SK-N-SH (cell line): Measurements from ENCODE around the gene ZNF90. TPM values are rescaled to one million over a fixed set of nuclear protein-coding genes. Genes with fewer than 3 reads are reported as not detected.

Experiments
- CTCF ChIA-PET: fragments of 300-600, 350-600 bp; formaldehyde crosslinking; extraction: SDS; loops from one replicate; lab custom pipeline; 2021; lab: Yijun Ruan, JAX
- POLR2A ChIA-PET: fragments of 350-600 bp; sonication (Branson Sonifier 250); formaldehyde crosslinking; extraction: SDS; loops from one replicate; lab custom pipeline; 2020; ENCODE audit warnings: antibody characterized with exemption, inconsistent platforms; lab: Yijun Ruan, JAX
- DNase-seq: peaks from one replicate; pipeline ENCODE4 v3.0.0; 2012
- H2AFZ ChIP-seq: fragments of 200-600 bp; sonication (generic); 2 replicates; pipeline ENCODE4 v1.8.1; 2016; ENCODE audit warnings: antibody characterized with exemption, mild to moderate bottlenecking, low read depth
- H3F3A ChIP-seq: fragments of 200-600 bp; sonication (generic); replicated peaks from 2 replicates; pipeline ENCODE3; 2016; ENCODE audit warnings: antibody characterized with exemption, mild to moderate bottlenecking; ENCODE audit not compliant: insufficient read depth
- H3K27ac ChIP-seq, 2 experiments: fragments of 200-500 bp in 1 of 2; fragments of 200-600 bp in 1 of 2; sonication (Bioruptor generic) in 1 of 2; sonication (generic), shearing (Covaris generic) in 1 of 2; 2 replicates each; pipeline versions ENCODE4 v1.5.1 to v1.6.1; 2014 to 2016; ENCODE audit warnings: low read depth in 2 of 2, inconsistent platforms in 1 of 2, low read length in 1 of 2, mild to moderate bottlenecking in 1 of 2, mixed read lengths in 1 of 2
- H3K27me3 ChIP-seq: fragments of 200-600 bp; sonication (generic), shearing (Covaris generic); 2 replicates; pipeline ENCODE4 v1.6.1; 2016; ENCODE audit warnings: mixed run types; ENCODE audit not compliant: insufficient read depth
- H3K36me3 ChIP-seq, 2 experiments: fragments of 200-500 bp in 1 of 2; fragments of 200-600 bp in 1 of 2; sonication (Bioruptor generic) in 1 of 2; sonication (generic) in 1 of 2; replicated peaks in 1 of 2; 2 replicates each; pipeline versions ENCODE3 to v1.5.1; 2014 to 2016; ENCODE audit warnings: low read length in 1 of 2, mild to moderate bottlenecking in 1 of 2; ENCODE audit not compliant: insufficient read depth in 2 of 2, control insufficient read depth in 1 of 2
- H3K4me1 ChIP-seq, 2 experiments: fragments of 200-500 bp in 1 of 2; fragments of 200-600 bp in 1 of 2; sonication (Bioruptor generic) in 1 of 2; sonication (generic), shearing (Covaris generic) in 1 of 2; 2 replicates each; pipeline versions ENCODE4 v1.5.1 to v1.6.1; 2014 to 2016; ENCODE audit warnings: low read depth in 1 of 2, low read length in 1 of 2, mixed run types in 1 of 2; ENCODE audit not compliant: insufficient read depth in 2 of 2, control insufficient read depth in 1 of 2
- H3K4me2 ChIP-seq: fragments of 200-600 bp; sonication (generic), shearing (Covaris generic); 2 replicates; pipeline ENCODE4 v1.6.1; 2017; ENCODE audit warnings: mixed run types
- H3K4me3 ChIP-seq, 2 experiments: fragments of 200-500 bp in 1 of 2; fragments of 200-600 bp in 1 of 2; sonication (Bioruptor generic) in 1 of 2; sonication (generic), shearing (Covaris generic) in 1 of 2; 2 replicates each; pipeline versions ENCODE4 v1.5.1 to v1.8.1; 2014 to 2016; ENCODE audit warnings: low read depth in 2 of 2, inconsistent platforms in 1 of 2, low read length in 1 of 2, mild to moderate bottlenecking in 1 of 2, mixed read lengths in 1 of 2, moderate library complexity in 1 of 2
- H3K79me2 ChIP-seq: fragments of 200-600 bp; sonication (generic); 2 replicates; pipeline ENCODE4 v1.8.1; 2017; ENCODE audit warnings: mild to moderate bottlenecking; ENCODE audit not compliant: insufficient read depth
- H3K9ac ChIP-seq: fragments of 200-600 bp; sonication (generic); 2 replicates; pipeline ENCODE4 v1.6.1; 2017; ENCODE audit warnings: mixed run types
- H3K9me2 ChIP-seq: fragments of 200-600 bp; sonication (generic); 2 replicates; pipeline ENCODE4 v1.6.1; 2017; ENCODE audit warnings: mixed run types
- H3K9me3 ChIP-seq: fragments of 200-600 bp; sonication (generic); 2 replicates; pipeline ENCODE4 v1.6.1; 2017; ENCODE audit warnings: mixed run types, mild to moderate bottlenecking, moderate library complexity
- H4K20me1 ChIP-seq: fragments of 200-600 bp; sonication (generic); 2 replicates; pipeline ENCODE4 v1.6.1; 2017; ENCODE audit warnings: mild to moderate bottlenecking, mixed run types; ENCODE audit not compliant: insufficient read depth
- CHD2 ChIP-seq: fragments of 150-350 bp; IDR thresholded peaks from 2 replicates; pipeline ENCODE4 v1.6.1; 2018; ENCODE audit warnings: low read length; ENCODE audit not compliant: partially characterized antibody
- ELF1 ChIP-seq: IDR thresholded peaks from 2 replicates; pipeline ENCODE4 v1.4.0; 2012
- FOXJ3 ChIP-seq: sonication (generic); formaldehyde crosslinking; IDR thresholded peaks from 2 replicates; pipeline ENCODE4 v1.5.1; 2020; ENCODE audit warnings: mild to moderate bottlenecking, missing genetic modification reagents
- FOXM1 ChIP-seq: IDR thresholded peaks from 2 replicates; pipeline ENCODE4 v1.4.0; 2012; ENCODE audit warnings: low read depth, mild to moderate bottlenecking
- GABPA ChIP-seq: IDR thresholded peaks from 2 replicates; pipeline ENCODE4 v1.4.0; 2012; ENCODE audit warnings: low read depth, mild to moderate bottlenecking
- GATA2 ChIP-seq: sonication (generic); formaldehyde crosslinking; IDR thresholded peaks from 2 replicates; pipeline ENCODE4 v1.5.0; 2020; ENCODE audit warnings: mild to moderate bottlenecking, missing genetic modification reagents
- MXI1 ChIP-seq: IDR thresholded peaks from 2 replicates; pipeline ENCODE4 v1.6.1; 2012; ENCODE audit warnings: mild to moderate bottlenecking, low read depth, low read length, improper control_type of control experiment
- NFIC ChIP-seq: IDR thresholded peaks from 2 replicates; pipeline ENCODE4 v1.4.0; 2012; ENCODE audit warnings: borderline replicate concordance
- POLR2AphosphoS5 ChIP-seq: IDR thresholded peaks from 2 replicates; pipeline ENCODE4 v1.6.1; 2012; ENCODE audit warnings: low read depth, low read length
- RCOR1 ChIP-seq: fragments of 150-350 bp; IDR thresholded peaks from 2 replicates; pipeline ENCODE4 v1.6.1; 2017; ENCODE audit warnings: antibody characterized with exemption, low read length
- RXRA ChIP-seq: IDR thresholded peaks from 2 replicates; pipeline ENCODE4 v1.4.0; 2012; ENCODE audit warnings: low read depth, mild to moderate bottlenecking, borderline replicate concordance
- SIN3A ChIP-seq: IDR thresholded peaks from 2 replicates; pipeline ENCODE4 v1.6.1; 2012; ENCODE audit warnings: low read depth, mild to moderate bottlenecking, low read length, moderate library complexity, borderline replicate concordance
- SMC3 ChIP-seq: IDR thresholded peaks from 2 replicates; pipeline ENCODE4 v1.6.1; 2012; ENCODE audit warnings: low read depth, low read length, improper control_type of control experiment
- TAF1 ChIP-seq: IDR thresholded peaks from 2 replicates; pipeline ENCODE4 v1.6.1; 2012; ENCODE audit warnings: low read depth, mild to moderate bottlenecking, low read length, moderate library complexity, borderline replicate concordance
- TEAD4 ChIP-seq: IDR thresholded peaks from 2 replicates; pipeline ENCODE4 v1.4.0; 2012; ENCODE audit warnings: mild to moderate bottlenecking, borderline replicate concordance; ENCODE audit not compliant: insufficient read depth
- WGBS: methylation state at CpG from one replicate; pipeline ENCODE4 v1.1.6; 2017; ENCODE audit warnings: low lambda C conversion rate; 5-methylcytosine and 5-hydroxymethylcytosine counted together
- polyA plus RNA-seq, 3 experiments: library from polyadenylated mRNA; depleted of rRNA; stranded (reverse); fragments of >200 nt; gene quantifications; 2 replicates each; pipeline ENCODE4 v1.2.3, GENCODE V29; 2012
- TF ChIP-seq, protein P1 (sequence below): fragments of 150-350 bp; IDR thresholded peaks from 2 replicates; pipeline ENCODE4 v1.6.1; 2016; ENCODE audit warnings: mild to moderate bottlenecking, low read depth, low read length
- TF ChIP-seq, protein P2 (sequence below): IDR thresholded peaks from 2 replicates; pipeline ENCODE4 v1.6.1; 2012; ENCODE audit warnings: mild to moderate bottlenecking, low read depth, low read length, moderate library complexity
- TF ChIP-seq, protein P3 (sequence below): IDR thresholded peaks from 2 replicates; pipeline ENCODE4 v1.4.0; 2012; ENCODE audit warnings: low read depth, borderline replicate concordance
- TF ChIP-seq, protein P4 (sequence below): IDR thresholded peaks from 2 replicates; pipeline ENCODE4 v1.4.0; 2012; ENCODE audit warnings: low read depth
- TF ChIP-seq, protein P5 (sequence below): fragments of 150-350 bp; IDR thresholded peaks from 2 replicates; pipeline ENCODE4 v1.6.1; 2017; ENCODE audit warnings: antibody characterized with exemption, low read length, low read depth, borderline replicate concordance
- TF ChIP-seq, protein P6 (sequence below): IDR thresholded peaks from 2 replicates; pipeline ENCODE4 v1.4.0; 2012; ENCODE audit warnings: low read depth, borderline replicate concordance

The ZNF90 gene
- polyA plus RNA-seq (2012; rRNA removed) = 1.4 and 1.5 TPM in 2 replicates
- 1.6 and 1.7 TPM in 2 replicates for polyA plus RNA-seq (2012; cell fraction: cytosol; rRNA removed)
- polyA plus RNA-seq (2012; cell fraction: nucleus; rRNA removed) = 3.2 and 3.8 TPM in 2 replicates

DNA sequence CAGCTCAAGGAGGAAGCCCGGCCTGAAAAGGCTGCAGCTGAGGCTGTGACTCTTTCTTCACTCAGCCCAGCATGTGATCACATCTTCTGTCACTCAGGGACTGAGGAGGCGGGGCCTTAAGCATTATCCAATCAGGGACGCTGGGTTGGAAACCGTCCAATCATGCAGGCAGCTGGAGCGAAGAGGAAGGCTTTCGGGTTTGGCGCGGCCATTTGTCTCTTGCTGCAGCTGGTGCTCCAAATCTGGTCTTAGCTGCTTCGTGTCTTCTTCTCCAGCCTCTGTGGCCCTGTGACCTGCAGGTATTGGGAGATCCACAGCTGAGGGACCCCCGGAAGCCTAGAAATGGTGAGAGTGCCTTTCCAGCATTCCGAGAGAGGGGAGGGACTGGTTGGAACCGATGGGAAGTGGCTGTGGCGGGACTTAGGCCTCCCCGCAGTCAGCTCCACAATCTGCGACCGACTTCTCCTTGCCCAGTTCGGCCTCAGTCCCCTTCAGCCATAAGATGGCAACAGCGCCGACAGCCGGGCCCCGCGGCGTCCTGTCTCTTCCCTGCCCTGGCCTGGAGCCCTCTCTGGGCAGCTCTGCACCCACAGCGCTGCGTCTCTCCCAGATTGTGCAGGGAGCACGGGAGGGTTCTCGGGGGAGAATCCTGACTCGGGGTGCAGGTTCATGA lies at the start of gene ZNF90:
Gene ZNF90, plus strand, starts transcription at position 210 of the 673 bp plus-strand sequence. Its CDS starts 133 bp downstream, at position 343.
- peaks cover 27% of the 10 kb centered on the region; the same call in 1 of the 2 replicates for H3K79me2 ChIP-seq
- H3K27me3 ChIP-seq = no peaks in the 10 kb centered on the region
- peaks cover 12% of the 10 kb centered on the region for H3F3A ChIP-seq
- no peaks in the 10 kb centered on the region; a peak in 1 of 4 replicates for H3K4me1 ChIP-seq
- H3K4me3 ChIP-seq = peak within 1 kb of the TSS; percentile 60 to 65
- DNase-seq = peak; percentile 87
- H3K27ac ChIP-seq = peak within 1 kb of the TSS; percentile 27 to 73
- CTCF ChIA-PET = interaction anchor here (1.5 to 2.7 kb wide), 2 partner anchors 26 to 80 kb away, joined by 5 to 8 read pairs; no protein-coding TSS in a partner anchor
- no peaks in the 10 kb centered on the region for H3K9me3 ChIP-seq
- H3K36me3 ChIP-seq = no peaks in the 10 kb centered on the region
- POLR2A ChIA-PET = interaction anchor here (1.0 to 1.8 kb wide), 4 partner anchors 26 to 94 kb away, joined by 3 to 16 read pairs (median 6); partner anchors contain the start of genes ZNF486 and ZNF682
- H4K20me1 ChIP-seq = no peaks in the 10 kb centered on the region
- H3K4me2 ChIP-seq = peak within 1 kb of the TSS; percentile 80
- H2AFZ ChIP-seq = peak within 1 kb of the TSS; percentile 95
- peak within 1 kb of the TSS; percentile 44 for H3K9ac ChIP-seq
- WGBS = under 1% methylated on average over 20 of the region's 28 CpGs
- no peaks in the 10 kb centered on the region for H3K9me2 ChIP-seq
- TF ChIP-seq, protein P1, sequence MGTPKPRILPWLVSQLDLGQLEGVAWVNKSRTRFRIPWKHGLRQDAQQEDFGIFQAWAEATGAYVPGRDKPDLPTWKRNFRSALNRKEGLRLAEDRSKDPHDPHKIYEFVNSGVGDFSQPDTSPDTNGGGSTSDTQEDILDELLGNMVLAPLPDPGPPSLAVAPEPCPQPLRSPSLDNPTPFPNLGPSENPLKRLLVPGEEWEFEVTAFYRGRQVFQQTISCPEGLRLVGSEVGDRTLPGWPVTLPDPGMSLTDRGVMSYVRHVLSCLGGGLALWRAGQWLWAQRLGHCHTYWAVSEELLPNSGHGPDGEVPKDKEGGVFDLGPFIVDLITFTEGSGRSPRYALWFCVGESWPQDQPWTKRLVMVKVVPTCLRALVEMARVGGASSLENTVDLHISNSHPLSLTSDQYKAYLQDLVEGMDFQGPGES = peak; percentile 55; the same call in 1 of the 2 replicates
- peak; percentile 51 for TF ChIP-seq CHD2
- TF ChIP-seq, protein P2, sequence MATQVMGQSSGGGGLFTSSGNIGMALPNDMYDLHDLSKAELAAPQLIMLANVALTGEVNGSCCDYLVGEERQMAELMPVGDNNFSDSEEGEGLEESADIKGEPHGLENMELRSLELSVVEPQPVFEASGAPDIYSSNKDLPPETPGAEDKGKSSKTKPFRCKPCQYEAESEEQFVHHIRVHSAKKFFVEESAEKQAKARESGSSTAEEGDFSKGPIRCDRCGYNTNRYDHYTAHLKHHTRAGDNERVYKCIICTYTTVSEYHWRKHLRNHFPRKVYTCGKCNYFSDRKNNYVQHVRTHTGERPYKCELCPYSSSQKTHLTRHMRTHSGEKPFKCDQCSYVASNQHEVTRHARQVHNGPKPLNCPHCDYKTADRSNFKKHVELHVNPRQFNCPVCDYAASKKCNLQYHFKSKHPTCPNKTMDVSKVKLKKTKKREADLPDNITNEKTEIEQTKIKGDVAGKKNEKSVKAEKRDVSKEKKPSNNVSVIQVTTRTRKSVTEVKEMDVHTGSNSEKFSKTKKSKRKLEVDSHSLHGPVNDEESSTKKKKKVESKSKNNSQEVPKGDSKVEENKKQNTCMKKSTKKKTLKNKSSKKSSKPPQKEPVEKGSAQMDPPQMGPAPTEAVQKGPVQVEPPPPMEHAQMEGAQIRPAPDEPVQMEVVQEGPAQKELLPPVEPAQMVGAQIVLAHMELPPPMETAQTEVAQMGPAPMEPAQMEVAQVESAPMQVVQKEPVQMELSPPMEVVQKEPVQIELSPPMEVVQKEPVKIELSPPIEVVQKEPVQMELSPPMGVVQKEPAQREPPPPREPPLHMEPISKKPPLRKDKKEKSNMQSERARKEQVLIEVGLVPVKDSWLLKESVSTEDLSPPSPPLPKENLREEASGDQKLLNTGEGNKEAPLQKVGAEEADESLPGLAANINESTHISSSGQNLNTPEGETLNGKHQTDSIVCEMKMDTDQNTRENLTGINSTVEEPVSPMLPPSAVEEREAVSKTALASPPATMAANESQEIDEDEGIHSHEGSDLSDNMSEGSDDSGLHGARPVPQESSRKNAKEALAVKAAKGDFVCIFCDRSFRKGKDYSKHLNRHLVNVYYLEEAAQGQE = no peak
- no peak for TF ChIP-seq SMC3
- TF ChIP-seq NFIC = no peak
- no peak for TF ChIP-seq GABPA
- TF ChIP-seq SIN3A = no peak
- TF ChIP-seq POLR2AphosphoS5 = peak; percentile 47; the same call in 1 of the 2 replicates
- no peak for TF ChIP-seq FOXJ3 (CRISPR knock-in tag)
- TF ChIP-seq, protein P3, sequence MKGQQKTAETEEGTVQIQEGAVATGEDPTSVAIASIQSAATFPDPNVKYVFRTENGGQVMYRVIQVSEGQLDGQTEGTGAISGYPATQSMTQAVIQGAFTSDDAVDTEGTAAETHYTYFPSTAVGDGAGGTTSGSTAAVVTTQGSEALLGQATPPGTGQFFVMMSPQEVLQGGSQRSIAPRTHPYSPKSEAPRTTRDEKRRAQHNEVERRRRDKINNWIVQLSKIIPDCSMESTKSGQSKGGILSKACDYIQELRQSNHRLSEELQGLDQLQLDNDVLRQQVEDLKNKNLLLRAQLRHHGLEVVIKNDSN = peak; percentile 88
- TF ChIP-seq, protein P4, sequence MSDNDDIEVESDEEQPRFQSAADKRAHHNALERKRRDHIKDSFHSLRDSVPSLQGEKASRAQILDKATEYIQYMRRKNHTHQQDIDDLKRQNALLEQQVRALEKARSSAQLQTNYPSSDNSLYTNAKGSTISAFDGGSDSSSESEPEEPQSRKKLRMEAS = peak; percentile 93
- TF ChIP-seq, protein P5, sequence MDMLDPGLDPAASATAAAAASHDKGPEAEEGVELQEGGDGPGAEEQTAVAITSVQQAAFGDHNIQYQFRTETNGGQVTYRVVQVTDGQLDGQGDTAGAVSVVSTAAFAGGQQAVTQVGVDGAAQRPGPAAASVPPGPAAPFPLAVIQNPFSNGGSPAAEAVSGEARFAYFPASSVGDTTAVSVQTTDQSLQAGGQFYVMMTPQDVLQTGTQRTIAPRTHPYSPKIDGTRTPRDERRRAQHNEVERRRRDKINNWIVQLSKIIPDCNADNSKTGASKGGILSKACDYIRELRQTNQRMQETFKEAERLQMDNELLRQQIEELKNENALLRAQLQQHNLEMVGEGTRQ = peak; percentile 69
- TF ChIP-seq RXRA = no peak
- peak; percentile 81 for TF ChIP-seq MXI1
- TF ChIP-seq TEAD4 = no peak
- TF ChIP-seq FOXM1 = no peak
- TF ChIP-seq, protein P6, sequence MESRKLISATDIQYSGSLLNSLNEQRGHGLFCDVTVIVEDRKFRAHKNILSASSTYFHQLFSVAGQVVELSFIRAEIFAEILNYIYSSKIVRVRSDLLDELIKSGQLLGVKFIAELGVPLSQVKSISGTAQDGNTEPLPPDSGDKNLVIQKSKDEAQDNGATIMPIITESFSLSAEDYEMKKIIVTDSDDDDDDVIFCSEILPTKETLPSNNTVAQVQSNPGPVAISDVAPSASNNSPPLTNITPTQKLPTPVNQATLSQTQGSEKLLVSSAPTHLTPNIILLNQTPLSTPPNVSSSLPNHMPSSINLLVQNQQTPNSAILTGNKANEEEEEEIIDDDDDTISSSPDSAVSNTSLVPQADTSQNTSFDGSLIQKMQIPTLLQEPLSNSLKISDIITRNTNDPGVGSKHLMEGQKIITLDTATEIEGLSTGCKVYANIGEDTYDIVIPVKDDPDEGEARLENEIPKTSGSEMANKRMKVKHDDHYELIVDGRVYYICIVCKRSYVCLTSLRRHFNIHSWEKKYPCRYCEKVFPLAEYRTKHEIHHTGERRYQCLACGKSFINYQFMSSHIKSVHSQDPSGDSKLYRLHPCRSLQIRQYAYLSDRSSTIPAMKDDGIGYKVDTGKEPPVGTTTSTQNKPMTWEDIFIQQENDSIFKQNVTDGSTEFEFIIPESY = no peak
- no peak for TF ChIP-seq ELF1
- no peak for TF ChIP-seq GATA2 (CRISPR knock-in tag)
- TF ChIP-seq RCOR1 = no peak
- no peak for TF ChIP-seq TAF1
